OCI-LY7 (cell line): ENCODE measurements around the gene MMP24OS.

Experiments
- CTCF ChIP-seq: fragments of 200-600 bp; sonication (generic); conservative IDR thresholded peaks from 2 replicates; pipeline ENCODE4 v1.5.1; 2014; ENCODE audit warnings: mild to moderate bottlenecking, antibody characterized with exemption, low read length, moderate library complexity, mixed read lengths
- EZH2phosphoT487 ChIP-seq: fragments of 200-600 bp; sonication (generic); IDR thresholded peaks from 2 replicates; pipeline ENCODE4 v1.6.1; 2018; ENCODE audit warnings: low read depth, borderline replicate concordance, mild to moderate bottlenecking, mixed run types, antibody characterized with exemption, low read length, moderate library complexity, mixed read lengths

GRCh38 chr20:35275741-35276251 is 2.1 kb downstream of the MMP24OS start:
- no peak for TF ChIP-seq CTCF
- no peak for TF ChIP-seq EZH2phosphoT487
